ENCODE data around the gene PRND. TPM values are rescaled to one million over a fixed set of nuclear protein-coding genes. Genes with fewer than 3 reads are reported as not detected.

The PRND gene
- total and polyA plus RNA-seq, 2 of the 13 experiments (the other 11 are each of a cell fraction or from before 2014, with no cell fraction given): not detected

DNA sequence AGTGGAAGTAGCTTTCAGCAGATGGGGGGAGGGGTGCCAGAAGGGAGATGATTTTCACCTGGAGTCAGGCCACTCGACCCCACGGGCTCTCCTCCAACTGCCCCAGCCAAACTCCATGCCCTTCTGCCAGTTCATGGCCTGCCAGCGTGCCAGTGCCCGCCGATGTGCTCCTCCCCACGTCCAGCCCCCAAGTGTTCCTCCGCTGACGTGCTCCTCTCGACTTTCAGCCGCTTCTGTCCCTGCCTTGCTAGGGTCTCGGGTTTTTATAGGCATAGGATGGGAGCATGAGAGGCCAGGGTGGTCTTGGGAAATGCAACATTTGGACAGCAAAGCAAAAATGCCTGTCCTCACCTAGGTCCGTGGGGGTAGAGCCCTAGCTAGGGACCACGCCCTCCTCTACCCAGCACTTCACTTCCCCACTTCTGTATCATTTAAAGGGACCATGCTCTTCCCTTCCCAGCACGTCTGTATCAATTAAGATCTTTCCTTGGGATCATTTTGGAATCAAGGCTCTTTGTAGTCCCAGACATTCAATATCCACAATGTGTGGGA is 54.4 kb downstream of the PRND start (continued):
- TF ChIP-seq ZNF251 (CRISPR knock-in tag; IDR thresholded peaks at IDR 0.05) (no peak), MBNL3 (CRISPR knock-in tag; conservative IDR thresholded peaks at IDR 0.05) (no peak), SKI (IDR thresholded peaks at IDR 0.05; ENCODE audit: partially characterized antibody) (no peak), SRF (IDR thresholded peaks at IDR 0.05; ENCODE audit: low read depth, low read length) (no peak), ZNF644 (CRISPR knock-in tag; IDR thresholded peaks at IDR 0.05; ENCODE audit: low read depth) (no peak), ZBTB3 (CRISPR knock-in tag; IDR thresholded peaks at IDR 0.05; ENCODE audit: borderline replicate concordance, low read depth) (no peak), THAP7 (CRISPR knock-in tag; IDR thresholded peaks at IDR 0.05) (no peak), AFF4 (CRISPR knock-in tag; IDR thresholded peaks at IDR 0.05) (no peak)
- TF ChIP-seq, protein P1, sequence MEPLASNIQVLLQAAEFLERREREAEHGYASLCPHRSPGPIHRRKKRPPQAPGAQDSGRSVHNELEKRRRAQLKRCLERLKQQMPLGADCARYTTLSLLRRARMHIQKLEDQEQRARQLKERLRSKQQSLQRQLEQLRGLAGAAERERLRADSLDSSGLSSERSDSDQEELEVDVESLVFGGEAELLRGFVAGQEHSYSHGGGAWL (CRISPR knock-in tag; IDR thresholded peaks at IDR 0.05): no peak
- TF ChIP-seq, protein P2, sequence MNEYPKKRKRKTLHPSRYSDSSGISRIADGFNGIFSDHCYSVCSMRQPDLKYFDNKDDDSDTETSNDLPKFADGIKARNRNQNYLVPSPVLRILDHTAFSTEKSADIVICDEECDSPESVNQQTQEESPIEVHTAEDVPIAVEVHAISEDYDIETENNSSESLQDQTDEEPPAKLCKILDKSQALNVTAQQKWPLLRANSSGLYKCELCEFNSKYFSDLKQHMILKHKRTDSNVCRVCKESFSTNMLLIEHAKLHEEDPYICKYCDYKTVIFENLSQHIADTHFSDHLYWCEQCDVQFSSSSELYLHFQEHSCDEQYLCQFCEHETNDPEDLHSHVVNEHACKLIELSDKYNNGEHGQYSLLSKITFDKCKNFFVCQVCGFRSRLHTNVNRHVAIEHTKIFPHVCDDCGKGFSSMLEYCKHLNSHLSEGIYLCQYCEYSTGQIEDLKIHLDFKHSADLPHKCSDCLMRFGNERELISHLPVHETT (CRISPR knock-in tag; conservative IDR thresholded peaks at IDR 0.05): no peak
- TF ChIP-seq, protein P3, sequence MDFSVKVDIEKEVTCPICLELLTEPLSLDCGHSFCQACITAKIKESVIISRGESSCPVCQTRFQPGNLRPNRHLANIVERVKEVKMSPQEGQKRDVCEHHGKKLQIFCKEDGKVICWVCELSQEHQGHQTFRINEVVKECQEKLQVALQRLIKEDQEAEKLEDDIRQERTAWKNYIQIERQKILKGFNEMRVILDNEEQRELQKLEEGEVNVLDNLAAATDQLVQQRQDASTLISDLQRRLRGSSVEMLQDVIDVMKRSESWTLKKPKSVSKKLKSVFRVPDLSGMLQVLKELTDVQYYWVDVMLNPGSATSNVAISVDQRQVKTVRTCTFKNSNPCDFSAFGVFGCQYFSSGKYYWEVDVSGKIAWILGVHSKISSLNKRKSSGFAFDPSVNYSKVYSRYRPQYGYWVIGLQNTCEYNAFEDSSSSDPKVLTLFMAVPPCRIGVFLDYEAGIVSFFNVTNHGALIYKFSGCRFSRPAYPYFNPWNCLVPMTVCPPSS (IDR thresholded peaks at IDR 0.05): no peak
- TF ChIP-seq, protein P4, sequence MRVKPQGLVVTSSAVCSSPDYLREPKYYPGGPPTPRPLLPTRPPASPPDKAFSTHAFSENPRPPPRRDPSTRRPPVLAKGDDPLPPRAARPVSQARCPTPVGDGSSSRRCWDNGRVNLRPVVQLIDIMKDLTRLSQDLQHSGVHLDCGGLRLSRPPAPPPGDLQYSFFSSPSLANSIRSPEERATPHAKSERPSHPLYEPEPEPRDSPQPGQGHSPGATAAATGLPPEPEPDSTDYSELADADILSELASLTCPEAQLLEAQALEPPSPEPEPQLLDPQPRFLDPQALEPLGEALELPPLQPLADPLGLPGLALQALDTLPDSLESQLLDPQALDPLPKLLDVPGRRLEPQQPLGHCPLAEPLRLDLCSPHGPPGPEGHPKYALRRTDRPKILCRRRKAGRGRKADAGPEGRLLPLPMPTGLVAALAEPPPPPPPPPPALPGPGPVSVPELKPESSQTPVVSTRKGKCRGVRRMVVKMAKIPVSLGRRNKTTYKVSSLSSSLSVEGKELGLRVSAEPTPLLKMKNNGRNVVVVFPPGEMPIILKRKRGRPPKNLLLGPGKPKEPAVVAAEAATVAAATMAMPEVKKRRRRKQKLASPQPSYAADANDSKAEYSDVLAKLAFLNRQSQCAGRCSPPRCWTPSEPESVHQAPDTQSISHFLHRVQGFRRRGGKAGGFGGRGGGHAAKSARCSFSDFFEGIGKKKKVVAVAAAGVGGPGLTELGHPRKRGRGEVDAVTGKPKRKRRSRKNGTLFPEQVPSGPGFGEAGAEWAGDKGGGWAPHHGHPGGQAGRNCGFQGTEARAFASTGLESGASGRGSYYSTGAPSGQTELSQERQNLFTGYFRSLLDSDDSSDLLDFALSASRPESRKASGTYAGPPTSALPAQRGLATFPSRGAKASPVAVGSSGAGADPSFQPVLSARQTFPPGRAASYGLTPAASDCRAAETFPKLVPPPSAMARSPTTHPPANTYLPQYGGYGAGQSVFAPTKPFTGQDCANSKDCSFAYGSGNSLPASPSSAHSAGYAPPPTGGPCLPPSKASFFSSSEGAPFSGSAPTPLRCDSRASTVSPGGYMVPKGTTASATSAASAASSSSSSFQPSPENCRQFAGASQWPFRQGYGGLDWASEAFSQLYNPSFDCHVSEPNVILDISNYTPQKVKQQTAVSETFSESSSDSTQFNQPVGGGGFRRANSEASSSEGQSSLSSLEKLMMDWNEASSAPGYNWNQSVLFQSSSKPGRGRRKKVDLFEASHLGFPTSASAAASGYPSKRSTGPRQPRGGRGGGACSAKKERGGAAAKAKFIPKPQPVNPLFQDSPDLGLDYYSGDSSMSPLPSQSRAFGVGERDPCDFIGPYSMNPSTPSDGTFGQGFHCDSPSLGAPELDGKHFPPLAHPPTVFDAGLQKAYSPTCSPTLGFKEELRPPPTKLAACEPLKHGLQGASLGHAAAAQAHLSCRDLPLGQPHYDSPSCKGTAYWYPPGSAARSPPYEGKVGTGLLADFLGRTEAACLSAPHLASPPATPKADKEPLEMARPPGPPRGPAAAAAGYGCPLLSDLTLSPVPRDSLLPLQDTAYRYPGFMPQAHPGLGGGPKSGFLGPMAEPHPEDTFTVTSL (CRISPR knock-in tag; IDR thresholded peaks at IDR 0.05; ENCODE audit: borderline replicate concordance): no peak

Data from HepG2 (cell line).